GM13977 (cell line): ENCODE results near the gene TK2.

ENCODE experiments used
- DNase-seq: peaks from one replicate; pipeline ENCODE4 v3.0.0; 2012; ENCODE audit warnings: low spot score
- in situ Hi-C: fragments of 300-500 bp; cut with MboI; formaldehyde crosslinking; loops from one replicate; pipeline ENCODE4 v1.12.0; 2022; ENCODE audit warnings: low sequenced_read_pairs, low pct_unique_long_range_greater_than_20kb, mixed read lengths, inconsistent platforms; ENCODE audit not compliant: unreplicated experiment
- TF ChIP-seq, protein P1 (sequence below): IDR thresholded peaks from 2 replicates; pipeline ENCODE4 v1.5.1; 2012; ENCODE audit warnings: mild to moderate bottlenecking, control low read depth; ENCODE audit not compliant: insufficient read depth; ENCODE audit errors: extremely low read depth, missing control alignments

Gene TK2

DNA sequence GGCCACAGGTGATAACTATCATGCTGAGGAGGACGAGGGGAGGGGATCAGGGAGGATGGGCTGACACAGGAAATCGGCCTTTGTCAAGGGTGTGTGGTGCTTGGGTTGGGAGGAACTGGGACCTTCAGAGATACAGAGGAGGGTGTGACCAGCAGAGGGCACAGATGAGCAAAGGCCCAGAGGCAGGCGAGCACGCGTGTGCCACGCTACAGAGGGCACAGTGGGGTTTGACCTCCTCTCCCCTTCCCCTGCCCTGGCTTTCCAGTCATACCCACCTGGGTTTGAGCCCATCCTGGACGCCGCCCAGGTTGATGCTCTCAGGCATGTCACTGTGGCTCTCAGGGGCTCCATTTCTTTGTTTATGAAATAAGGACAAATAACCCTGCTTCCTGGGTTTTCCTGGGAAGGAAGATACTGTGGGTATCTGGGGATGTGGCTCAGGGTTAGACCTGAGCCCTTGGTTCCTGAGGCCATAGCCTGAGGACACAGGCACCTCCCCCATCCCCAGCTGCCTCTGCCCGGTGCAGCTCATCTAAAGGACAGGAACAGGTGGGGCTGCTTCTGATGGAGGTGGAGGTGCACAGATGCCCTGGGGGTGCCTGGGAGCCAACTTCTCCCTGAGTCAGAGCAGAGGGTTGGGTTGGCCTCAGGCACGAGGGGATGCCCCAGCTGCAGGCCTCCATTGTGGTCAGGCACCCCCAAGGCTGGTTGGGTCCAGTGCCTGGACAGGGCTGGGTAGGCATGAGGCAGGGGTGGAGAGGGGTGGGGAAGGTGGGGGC, 71.0 kb downstream of the TK2 start:
- in situ Hi-C loops = loop anchor here (10.0 kb wide), 1 partner anchor 74 kb away; no protein-coding TSS in a partner anchor
- peak; percentile 86 for DNase-seq
- TF ChIP-seq, protein P1, sequence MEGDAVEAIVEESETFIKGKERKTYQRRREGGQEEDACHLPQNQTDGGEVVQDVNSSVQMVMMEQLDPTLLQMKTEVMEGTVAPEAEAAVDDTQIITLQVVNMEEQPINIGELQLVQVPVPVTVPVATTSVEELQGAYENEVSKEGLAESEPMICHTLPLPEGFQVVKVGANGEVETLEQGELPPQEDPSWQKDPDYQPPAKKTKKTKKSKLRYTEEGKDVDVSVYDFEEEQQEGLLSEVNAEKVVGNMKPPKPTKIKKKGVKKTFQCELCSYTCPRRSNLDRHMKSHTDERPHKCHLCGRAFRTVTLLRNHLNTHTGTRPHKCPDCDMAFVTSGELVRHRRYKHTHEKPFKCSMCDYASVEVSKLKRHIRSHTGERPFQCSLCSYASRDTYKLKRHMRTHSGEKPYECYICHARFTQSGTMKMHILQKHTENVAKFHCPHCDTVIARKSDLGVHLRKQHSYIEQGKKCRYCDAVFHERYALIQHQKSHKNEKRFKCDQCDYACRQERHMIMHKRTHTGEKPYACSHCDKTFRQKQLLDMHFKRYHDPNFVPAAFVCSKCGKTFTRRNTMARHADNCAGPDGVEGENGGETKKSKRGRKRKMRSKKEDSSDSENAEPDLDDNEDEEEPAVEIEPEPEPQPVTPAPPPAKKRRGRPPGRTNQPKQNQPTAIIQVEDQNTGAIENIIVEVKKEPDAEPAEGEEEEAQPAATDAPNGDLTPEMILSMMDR = peak; percentile 89

DNA sequence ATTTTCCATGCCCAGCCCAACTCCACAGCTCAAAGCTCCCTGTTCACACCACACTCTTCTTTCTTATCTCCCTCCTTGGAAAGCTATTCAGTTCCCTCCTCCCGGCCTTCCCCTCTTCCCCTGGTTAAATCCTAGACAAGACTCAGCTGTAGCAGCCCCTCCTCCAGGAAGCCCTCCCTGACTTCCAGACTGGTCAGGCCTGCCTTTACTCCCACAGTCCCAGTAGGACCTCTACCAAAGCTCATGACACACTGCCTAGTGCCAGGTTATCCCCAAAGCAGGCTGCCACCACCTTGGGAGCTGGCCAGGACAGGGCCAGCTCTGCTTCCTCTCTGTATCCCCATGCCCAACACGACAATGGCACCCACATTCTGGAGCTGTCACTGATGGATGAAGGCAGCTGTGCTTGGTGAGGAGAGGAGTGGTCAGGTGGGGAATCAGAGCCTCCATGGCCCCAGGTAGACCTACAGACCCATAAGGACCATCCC, 72.8 kb downstream of the TK2 start:
- in situ Hi-C loops = loop anchor here (10.0 kb wide), 1 partner anchor 72 kb away; no protein-coding TSS in a partner anchor
- no peak for DNase-seq
- TF ChIP-seq, protein P1 = no peak

DNA sequence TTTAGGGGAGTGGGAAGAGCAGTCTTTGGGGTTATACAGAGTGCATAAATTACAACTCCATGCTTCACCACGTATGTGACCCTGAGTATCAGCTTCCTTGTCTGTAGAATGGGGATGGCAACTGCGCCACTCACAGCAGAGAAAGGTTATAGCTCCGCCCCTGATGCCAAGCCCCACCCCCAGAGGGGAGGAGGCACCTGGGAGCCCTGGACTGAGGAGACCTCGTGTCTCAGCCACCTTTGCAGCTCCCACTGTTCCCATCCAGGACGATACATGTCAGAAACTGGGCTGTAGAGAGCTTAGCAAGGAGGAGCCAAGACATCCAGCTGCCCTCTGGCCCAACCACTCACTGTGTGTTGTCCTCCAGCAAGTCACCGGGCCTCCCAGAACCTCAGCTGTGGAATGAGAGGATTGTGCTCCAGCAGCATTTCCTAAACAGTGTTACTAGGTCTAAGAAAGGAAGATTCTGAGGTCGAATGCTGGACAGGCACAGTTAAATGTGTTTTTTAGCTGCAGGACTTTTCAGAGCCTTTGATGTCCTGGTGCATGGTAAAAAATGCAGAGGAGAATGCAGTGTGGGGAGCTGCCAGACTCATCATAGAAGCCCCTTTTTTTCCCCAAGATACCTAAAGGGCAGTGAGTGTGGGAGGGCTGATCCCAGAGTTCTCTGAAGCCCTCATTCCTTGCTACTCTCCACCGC, 73.4 kb downstream of the TK2 start:
- in situ Hi-C loops = loop anchor here (10.0 kb wide), 1 partner anchor 72 kb away; no protein-coding TSS in a partner anchor
- TF ChIP-seq, protein P1 = no peak
- DNase-seq = no peak

DNA sequence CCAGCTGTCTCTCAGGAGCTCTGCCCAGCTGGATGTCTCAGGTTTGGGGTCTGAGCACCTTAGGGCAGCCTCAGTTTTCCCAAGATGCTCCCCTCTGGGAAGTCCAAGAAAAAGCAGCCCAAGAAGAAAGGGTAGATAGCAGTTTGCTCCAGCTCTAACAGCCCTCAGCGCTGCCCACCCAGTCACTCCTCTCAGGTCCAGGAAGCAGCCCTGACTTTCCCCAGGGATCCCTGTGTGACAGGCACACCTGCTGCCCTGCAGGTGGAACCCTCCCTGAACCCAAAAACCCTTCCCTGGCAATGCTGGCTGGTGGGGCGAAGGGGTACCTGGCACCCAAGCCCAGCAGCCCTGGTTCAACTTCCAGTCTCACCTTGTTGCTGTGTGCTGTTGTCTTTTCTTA, 74.7 kb downstream of the TK2 start:
- in situ Hi-C loops = loop anchor here (10.0 kb wide), 1 partner anchor 70 kb away; no protein-coding TSS in a partner anchor
- peak; percentile 9 for DNase-seq
- TF ChIP-seq, protein P1 = no peak

DNA sequence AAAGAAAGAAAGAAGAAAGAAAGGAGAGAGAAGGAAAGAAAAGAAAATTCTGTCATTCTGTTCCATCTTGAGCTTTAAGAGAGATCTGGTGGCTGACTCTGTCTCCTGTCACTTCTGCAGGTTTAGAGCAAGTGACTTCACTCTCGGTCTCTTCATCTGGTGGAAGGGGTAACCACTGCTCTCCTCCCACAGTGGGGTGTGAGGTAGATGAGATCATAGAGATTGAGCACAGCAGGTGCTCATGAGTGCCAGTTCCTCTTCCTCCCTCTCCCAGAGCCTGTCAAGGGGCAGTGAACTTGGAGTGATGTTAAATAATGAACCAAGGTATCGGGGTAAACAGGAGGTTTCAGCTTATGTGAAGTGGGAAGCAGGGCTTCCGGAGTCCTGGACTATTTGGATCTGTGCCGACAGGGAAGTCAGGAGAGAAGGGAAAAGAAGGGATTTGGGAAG, 75.1 kb downstream of the TK2 start:
- DNase-seq = peak; percentile 89

More for the DNA sequence above, 75.1 kb downstream of the TK2 start:
- in situ Hi-C loops = loop anchor here (10.0 kb wide), 1 partner anchor 70 kb away; no protein-coding TSS in a partner anchor
- TF ChIP-seq, protein P1 = no peak
